Liver (tissue), 9 donors: ENCODE data around the gene TGFBI. TPM values are rescaled to one million over a fixed set of nuclear protein-coding genes. Genes with fewer than 3 reads are reported as not detected.

Experiments
- DNase-seq: peaks from one replicate; pipeline ENCODE4 v3.0.0-alpha.2; 2017; ENCODE audit warnings: low spot score
- H3K27ac ChIP-seq, 2 donors: one replicate each; pipeline ENCODE4 v1.7.0; 2013; ENCODE audit warnings: inconsistent platforms in 2 of 2, low read length in 2 of 2, control low read depth in 1 of 2, low read depth in 1 of 2, mild to moderate bottlenecking in 1 of 2
- H3K27me3 ChIP-seq, 4 donors: one replicate each; pipeline versions ENCODE4 v1.6.1 to v1.7.0; 2013; ENCODE audit warnings: low read length in 3 of 4, inconsistent platforms in 1 of 4, mild to moderate bottlenecking in 1 of 4, moderate library complexity in 1 of 4; ENCODE audit not compliant: control insufficient read depth in 4 of 4, insufficient read depth in 4 of 4
- H3K36me3 ChIP-seq, 4 donors: one replicate each; pipeline versions ENCODE4 v1.6.1 to v1.7.0; 2013; ENCODE audit warnings: low read length in 3 of 4, mild to moderate bottlenecking in 3 of 4, low read depth in 1 of 4, moderate library complexity in 1 of 4; ENCODE audit not compliant: control insufficient read depth in 4 of 4, insufficient read depth in 3 of 4
- H3K4me1 ChIP-seq, 4 donors: one replicate each; pipeline versions ENCODE4 v1.6.1 to v1.7.0; 2013; ENCODE audit warnings: low read length in 3 of 4, mild to moderate bottlenecking in 3 of 4, moderate library complexity in 1 of 4; ENCODE audit not compliant: control insufficient read depth in 4 of 4, insufficient read depth in 4 of 4
- H3K4me3 ChIP-seq, 3 donors: one replicate each; pipeline versions ENCODE4 v1.6.1 to v1.7.0; 2013; ENCODE audit warnings: low read length in 3 of 3, control low read depth in 1 of 3, low read depth in 1 of 3, mild to moderate bottlenecking in 1 of 3
- H3K9ac ChIP-seq, 2 donors: one replicate each; pipeline ENCODE4 v1.7.0; 2013; ENCODE audit warnings: low read length in 2 of 2, mild to moderate bottlenecking in 2 of 2, moderate library complexity in 2 of 2, control low read depth in 1 of 2, low read depth in 1 of 2
- H3K9me3 ChIP-seq, 4 donors: one replicate each; pipeline versions ENCODE4 v1.6.1 to v1.7.0; 2013; ENCODE audit warnings: low read length in 3 of 4; ENCODE audit not compliant: control insufficient read depth in 4 of 4
- EGR1 ChIP-seq, 2 donors: IDR thresholded peaks; 2 replicates each; pipeline ENCODE4 v1.6.1; 2016 to 2018; ENCODE audit warnings: antibody characterized with exemption in 2 of 2, low read depth in 2 of 2
- FOXA1 ChIP-seq: IDR thresholded peaks from 2 replicates; pipeline ENCODE4 v1.6.1; 2016; ENCODE audit warnings: antibody characterized with exemption
- FOXA2 ChIP-seq: IDR thresholded peaks from 2 replicates; pipeline ENCODE4 v1.6.1; 2016; ENCODE audit warnings: antibody characterized with exemption
- GABPA ChIP-seq, 2 donors: IDR thresholded peaks in 1 of 2; conservative IDR thresholded peaks in 1 of 2; 2 replicates each; pipeline ENCODE4 v1.6.1; 2016; ENCODE audit warnings: antibody characterized with exemption in 2 of 2, mild to moderate bottlenecking in 1 of 2, moderate library complexity in 1 of 2
- HNF4A ChIP-seq, 2 donors: conservative IDR thresholded peaks; 2 replicates each; pipeline ENCODE4 v1.6.1; 2016; ENCODE audit warnings: antibody characterized with exemption in 2 of 2, mild to moderate bottlenecking in 2 of 2
- HNF4G ChIP-seq: IDR thresholded peaks from 2 replicates; pipeline ENCODE4 v1.6.1; 2016; ENCODE audit warnings: antibody characterized with exemption
- JUND ChIP-seq, 2 donors: IDR thresholded peaks; 2 replicates each; pipeline ENCODE4 v1.6.1; 2016; ENCODE audit warnings: antibody characterized with exemption in 2 of 2
- NR2F2 ChIP-seq: IDR thresholded peaks from 2 replicates; pipeline ENCODE4 v1.6.1; 2016; ENCODE audit warnings: antibody characterized with exemption
- RAD21 ChIP-seq, 2 donors: IDR thresholded peaks; 2 replicates each; pipeline ENCODE4 v1.6.1; 2016; ENCODE audit warnings: antibody characterized with exemption in 2 of 2, mild to moderate bottlenecking in 2 of 2
- RXRA ChIP-seq, 2 donors: IDR thresholded peaks; 2 replicates each; pipeline ENCODE4 v1.6.1; 2017 to 2018; ENCODE audit warnings: antibody characterized with exemption in 2 of 2, mild to moderate bottlenecking in 1 of 2
- SP1 ChIP-seq: IDR thresholded peaks from 2 replicates; pipeline ENCODE4 v1.6.1; 2018; ENCODE audit warnings: antibody characterized with exemption, mild to moderate bottlenecking
- TAF1 ChIP-seq: conservative IDR thresholded peaks from 2 replicates; pipeline ENCODE4 v1.6.1; 2016; ENCODE audit warnings: antibody characterized with exemption, mild to moderate bottlenecking
- YY1 ChIP-seq: IDR thresholded peaks from 2 replicates; pipeline ENCODE4 v1.6.1; 2016; ENCODE audit warnings: antibody characterized with exemption, mild to moderate bottlenecking
- WGBS: extraction: QIAGEN DNeasy Blood & Tissue Kit; methylation state at CpG from one replicate; pipeline ENCODE4 v1.1.7; 2013; 5-methylcytosine and 5-hydroxymethylcytosine counted together
- polyA plus RNA-seq, 2 donors: library from polyadenylated mRNA; stranded (reverse) in 1 of 2; unstranded in 1 of 2; fragments of 200-250 nt in 1 of 2; fragments of >200 nt in 1 of 2; fragmentation: Nextera tagmentation in 1 of 2; extraction: Ambion mirVana in 1 of 2; gene quantifications; one replicate each; pipeline versions ENCODE4 v1.2.1 to v1.2.3, GENCODE V29; 2013 to 2015
- total RNA-seq, 2 donors: library from RNA; depleted of rRNA; stranded (reverse); fragments of >200 nt; gene quantifications; one replicate each; pipeline ENCODE4 v1.2.3, GENCODE V29; 2014
- TF ChIP-seq, protein P1 (sequence below): IDR thresholded peaks from 2 replicates; pipeline ENCODE4 v1.6.1; 2016; ENCODE audit warnings: antibody characterized with exemption
- TF ChIP-seq, protein P2 (sequence below): IDR thresholded peaks from 2 replicates; pipeline ENCODE4 v1.6.1; 2016; ENCODE audit warnings: antibody characterized with exemption
- TF ChIP-seq, protein P3 (sequence below): fragments of 150-350 bp; IDR thresholded peaks from 2 replicates; pipeline ENCODE4 v1.5.1; 2017; ENCODE audit warnings: improper control_type of control experiment, low read depth, low read length; ENCODE audit not compliant: missing input control
- TF ChIP-seq, protein P4 (sequence below): IDR thresholded peaks from 2 replicates; pipeline ENCODE4 v1.6.1; 2016; ENCODE audit warnings: antibody characterized with exemption
- TF ChIP-seq, protein P5 (sequence below): IDR thresholded peaks from 2 replicates; pipeline ENCODE4 v1.6.1; 2016; ENCODE audit warnings: antibody characterized with exemption, mild to moderate bottlenecking
- donor health status: healthy.
- donor health status: healthy.
- donor health status: healthy.
- donor health status: healthy.
- donor health status: healthy.

Gene TGFBI
- total and polyA plus RNA-seq, 4 donors: 33.7 to 144 (median 44.1) TPM

DNA sequence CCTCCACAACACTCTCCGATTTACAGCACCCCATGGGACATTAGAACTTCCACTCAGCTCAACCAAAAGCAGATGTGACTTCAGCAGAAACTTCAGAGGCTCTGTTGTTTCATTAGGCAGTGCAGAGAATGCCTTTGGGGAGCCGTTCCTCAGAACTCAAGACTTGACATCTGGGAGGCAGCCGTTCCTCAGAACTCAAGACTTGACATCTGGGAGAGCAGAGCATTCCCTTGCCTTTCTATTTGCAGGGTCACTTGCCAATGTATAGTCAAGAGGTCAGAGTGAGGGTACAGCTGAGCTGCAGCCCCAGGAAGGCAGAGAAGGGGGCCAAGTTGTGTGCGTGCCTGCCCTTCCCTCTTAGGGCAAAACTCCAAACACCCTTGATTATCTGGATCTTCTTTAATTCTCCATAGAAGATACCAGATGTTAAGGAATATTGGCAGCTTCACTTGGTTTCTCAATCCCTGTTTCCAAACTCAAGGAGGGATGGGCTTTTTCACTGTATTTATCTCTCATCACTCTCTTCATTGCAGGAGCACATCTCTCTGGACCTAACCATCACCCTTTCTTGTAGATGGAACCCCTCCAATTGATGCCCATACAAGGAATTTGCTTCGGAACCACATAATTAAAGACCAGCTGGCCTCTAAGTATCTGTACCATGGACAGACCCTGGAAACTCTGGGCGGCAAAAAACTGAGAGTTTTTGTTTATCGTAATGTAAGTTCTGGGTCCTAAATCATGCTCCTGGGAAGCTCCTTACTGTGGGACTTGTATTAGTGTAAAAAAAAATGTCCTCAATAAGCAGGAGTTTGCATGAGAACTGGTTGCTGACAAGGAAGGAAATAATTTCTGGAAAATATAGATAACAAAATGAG, 25.6 kb downstream of the TGFBI start:
- no peaks in the 10 kb centered on the region for H3K27me3 ChIP-seq
- H3K4me3 ChIP-seq: no peak overlapping the region
- H3K27ac ChIP-seq: peak overlapping the region; percentile 91 to 93
- H3K36me3 ChIP-seq: peaks cover 0 to 12% (median 7%) of the 10 kb centered on the region in 4 donors
- H3K9ac ChIP-seq: no peak overlapping the region
- TF ChIP-seq YY1 (no peak), TAF1 (no peak)
- TF ChIP-seq, protein P1, sequence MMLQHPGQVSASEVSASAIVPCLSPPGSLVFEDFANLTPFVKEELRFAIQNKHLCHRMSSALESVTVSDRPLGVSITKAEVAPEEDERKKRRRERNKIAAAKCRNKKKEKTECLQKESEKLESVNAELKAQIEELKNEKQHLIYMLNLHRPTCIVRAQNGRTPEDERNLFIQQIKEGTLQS: no peak
- no peaks in the 10 kb centered on the region for H3K9me3 ChIP-seq
- DNase-seq: no peak
- peaks cover 27 to 60% (median 32%) of the 10 kb centered on the region in 4 donors for H3K4me1 ChIP-seq
- 61% methylated on average over 7 of the region's 7 CpGs for WGBS

DNA sequence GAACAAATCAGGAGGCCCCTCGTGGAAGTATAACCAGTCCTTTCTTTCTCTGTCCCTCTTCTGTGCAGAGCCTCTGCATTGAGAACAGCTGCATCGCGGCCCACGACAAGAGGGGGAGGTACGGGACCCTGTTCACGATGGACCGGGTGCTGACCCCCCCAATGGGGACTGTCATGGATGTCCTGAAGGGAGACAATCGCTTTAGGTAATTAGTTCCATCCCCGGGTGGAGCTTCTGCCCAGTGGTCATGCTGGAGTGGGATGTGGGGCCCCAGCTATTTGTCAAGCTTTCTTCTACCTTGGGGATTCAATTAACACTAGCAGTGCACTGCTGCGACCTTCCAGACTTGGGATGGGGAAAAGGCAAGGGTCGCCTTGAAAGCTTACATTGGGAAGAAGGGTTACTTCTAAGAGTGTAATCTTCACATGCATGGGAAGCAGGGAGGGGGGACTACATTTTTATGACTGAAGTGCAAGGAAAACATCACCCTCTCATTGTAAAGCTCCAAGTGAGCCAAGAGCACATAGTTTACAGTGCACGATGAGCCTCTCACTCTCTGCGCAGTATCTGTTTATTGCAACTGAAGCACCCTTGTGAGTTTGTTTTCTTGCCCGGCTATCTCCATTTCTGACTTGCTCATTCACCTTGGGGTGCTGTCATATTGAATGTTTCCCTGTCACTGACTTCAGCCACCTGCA, 27.0 kb downstream of the TGFBI start:
- Histone ChIP-seq H3K4me1 (peaks cover 27 to 69% (median 37%) of the 10 kb centered on the region in 4 donors), H3K4me3 (no peak overlapping the region), H3K27me3 (no peaks in the 10 kb centered on the region), H3K36me3 (peaks cover 0 to 18% (median 6%) of the 10 kb centered on the region in 4 donors), H3K9me3 (no peaks in the 10 kb centered on the region), H3K27ac (no peak overlapping the region), H3K9ac (no peak overlapping the region)
- WGBS: 95% methylated on average over 14 of the region's 14 CpGs
- TF ChIP-seq, protein P2, sequence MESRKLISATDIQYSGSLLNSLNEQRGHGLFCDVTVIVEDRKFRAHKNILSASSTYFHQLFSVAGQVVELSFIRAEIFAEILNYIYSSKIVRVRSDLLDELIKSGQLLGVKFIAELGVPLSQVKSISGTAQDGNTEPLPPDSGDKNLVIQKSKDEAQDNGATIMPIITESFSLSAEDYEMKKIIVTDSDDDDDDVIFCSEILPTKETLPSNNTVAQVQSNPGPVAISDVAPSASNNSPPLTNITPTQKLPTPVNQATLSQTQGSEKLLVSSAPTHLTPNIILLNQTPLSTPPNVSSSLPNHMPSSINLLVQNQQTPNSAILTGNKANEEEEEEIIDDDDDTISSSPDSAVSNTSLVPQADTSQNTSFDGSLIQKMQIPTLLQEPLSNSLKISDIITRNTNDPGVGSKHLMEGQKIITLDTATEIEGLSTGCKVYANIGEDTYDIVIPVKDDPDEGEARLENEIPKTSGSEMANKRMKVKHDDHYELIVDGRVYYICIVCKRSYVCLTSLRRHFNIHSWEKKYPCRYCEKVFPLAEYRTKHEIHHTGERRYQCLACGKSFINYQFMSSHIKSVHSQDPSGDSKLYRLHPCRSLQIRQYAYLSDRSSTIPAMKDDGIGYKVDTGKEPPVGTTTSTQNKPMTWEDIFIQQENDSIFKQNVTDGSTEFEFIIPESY: no peak
- no peak for TF ChIP-seq TAF1
- no peak for TF ChIP-seq NR2F2
- TF ChIP-seq, protein P3, sequence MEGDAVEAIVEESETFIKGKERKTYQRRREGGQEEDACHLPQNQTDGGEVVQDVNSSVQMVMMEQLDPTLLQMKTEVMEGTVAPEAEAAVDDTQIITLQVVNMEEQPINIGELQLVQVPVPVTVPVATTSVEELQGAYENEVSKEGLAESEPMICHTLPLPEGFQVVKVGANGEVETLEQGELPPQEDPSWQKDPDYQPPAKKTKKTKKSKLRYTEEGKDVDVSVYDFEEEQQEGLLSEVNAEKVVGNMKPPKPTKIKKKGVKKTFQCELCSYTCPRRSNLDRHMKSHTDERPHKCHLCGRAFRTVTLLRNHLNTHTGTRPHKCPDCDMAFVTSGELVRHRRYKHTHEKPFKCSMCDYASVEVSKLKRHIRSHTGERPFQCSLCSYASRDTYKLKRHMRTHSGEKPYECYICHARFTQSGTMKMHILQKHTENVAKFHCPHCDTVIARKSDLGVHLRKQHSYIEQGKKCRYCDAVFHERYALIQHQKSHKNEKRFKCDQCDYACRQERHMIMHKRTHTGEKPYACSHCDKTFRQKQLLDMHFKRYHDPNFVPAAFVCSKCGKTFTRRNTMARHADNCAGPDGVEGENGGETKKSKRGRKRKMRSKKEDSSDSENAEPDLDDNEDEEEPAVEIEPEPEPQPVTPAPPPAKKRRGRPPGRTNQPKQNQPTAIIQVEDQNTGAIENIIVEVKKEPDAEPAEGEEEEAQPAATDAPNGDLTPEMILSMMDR: no peak
- TF ChIP-seq RAD21 (IDR thresholded peaks at IDR 0.05): no peak
- no peak for TF ChIP-seq HNF4G
- TF ChIP-seq JUND (IDR thresholded peaks at IDR 0.05): no peak
- TF ChIP-seq SP1: no peak
- TF ChIP-seq, protein P4, sequence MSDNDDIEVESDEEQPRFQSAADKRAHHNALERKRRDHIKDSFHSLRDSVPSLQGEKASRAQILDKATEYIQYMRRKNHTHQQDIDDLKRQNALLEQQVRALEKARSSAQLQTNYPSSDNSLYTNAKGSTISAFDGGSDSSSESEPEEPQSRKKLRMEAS: no peak
- TF ChIP-seq, protein P5, sequence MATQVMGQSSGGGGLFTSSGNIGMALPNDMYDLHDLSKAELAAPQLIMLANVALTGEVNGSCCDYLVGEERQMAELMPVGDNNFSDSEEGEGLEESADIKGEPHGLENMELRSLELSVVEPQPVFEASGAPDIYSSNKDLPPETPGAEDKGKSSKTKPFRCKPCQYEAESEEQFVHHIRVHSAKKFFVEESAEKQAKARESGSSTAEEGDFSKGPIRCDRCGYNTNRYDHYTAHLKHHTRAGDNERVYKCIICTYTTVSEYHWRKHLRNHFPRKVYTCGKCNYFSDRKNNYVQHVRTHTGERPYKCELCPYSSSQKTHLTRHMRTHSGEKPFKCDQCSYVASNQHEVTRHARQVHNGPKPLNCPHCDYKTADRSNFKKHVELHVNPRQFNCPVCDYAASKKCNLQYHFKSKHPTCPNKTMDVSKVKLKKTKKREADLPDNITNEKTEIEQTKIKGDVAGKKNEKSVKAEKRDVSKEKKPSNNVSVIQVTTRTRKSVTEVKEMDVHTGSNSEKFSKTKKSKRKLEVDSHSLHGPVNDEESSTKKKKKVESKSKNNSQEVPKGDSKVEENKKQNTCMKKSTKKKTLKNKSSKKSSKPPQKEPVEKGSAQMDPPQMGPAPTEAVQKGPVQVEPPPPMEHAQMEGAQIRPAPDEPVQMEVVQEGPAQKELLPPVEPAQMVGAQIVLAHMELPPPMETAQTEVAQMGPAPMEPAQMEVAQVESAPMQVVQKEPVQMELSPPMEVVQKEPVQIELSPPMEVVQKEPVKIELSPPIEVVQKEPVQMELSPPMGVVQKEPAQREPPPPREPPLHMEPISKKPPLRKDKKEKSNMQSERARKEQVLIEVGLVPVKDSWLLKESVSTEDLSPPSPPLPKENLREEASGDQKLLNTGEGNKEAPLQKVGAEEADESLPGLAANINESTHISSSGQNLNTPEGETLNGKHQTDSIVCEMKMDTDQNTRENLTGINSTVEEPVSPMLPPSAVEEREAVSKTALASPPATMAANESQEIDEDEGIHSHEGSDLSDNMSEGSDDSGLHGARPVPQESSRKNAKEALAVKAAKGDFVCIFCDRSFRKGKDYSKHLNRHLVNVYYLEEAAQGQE: no peak
- TF ChIP-seq FOXA1: no peak
- TF ChIP-seq, protein P1: no peak
- TF ChIP-seq HNF4A (conservative IDR thresholded peaks at IDR 0.05): no peak
- TF ChIP-seq RXRA (IDR thresholded peaks at IDR 0.05): no peak
- TF ChIP-seq EGR1 (IDR thresholded peaks at IDR 0.05; ENCODE audit: low read depth in 2 of 2): no peak
- no peak for TF ChIP-seq GABPA (IDR thresholded peaks at IDR 0.05 in 1 of 2, conservative IDR thresholded peaks at IDR 0.05 in 1 of 2)
- TF ChIP-seq FOXA2: no peak
- TF ChIP-seq YY1: no peak
- no peak for DNase-seq
